ENCODE measurements around the gene LCA5L. TPM values are rescaled to one million over a fixed set of nuclear protein-coding genes. Genes with fewer than 3 reads are reported as not detected.

LCA5L gene
- total RNA-seq (ENCODE audit: unreplicated experiment) = not detected
- long read RNA-seq = 0 reads

GRCh38 chr21:39445321-39446269, at the start of gene LCA5L:
LCA5L (minus strand) TSS chr21:39445778; CDS start chr21:39428493, 17,285 bp downstream.
- TF ChIP-seq, protein P1, sequence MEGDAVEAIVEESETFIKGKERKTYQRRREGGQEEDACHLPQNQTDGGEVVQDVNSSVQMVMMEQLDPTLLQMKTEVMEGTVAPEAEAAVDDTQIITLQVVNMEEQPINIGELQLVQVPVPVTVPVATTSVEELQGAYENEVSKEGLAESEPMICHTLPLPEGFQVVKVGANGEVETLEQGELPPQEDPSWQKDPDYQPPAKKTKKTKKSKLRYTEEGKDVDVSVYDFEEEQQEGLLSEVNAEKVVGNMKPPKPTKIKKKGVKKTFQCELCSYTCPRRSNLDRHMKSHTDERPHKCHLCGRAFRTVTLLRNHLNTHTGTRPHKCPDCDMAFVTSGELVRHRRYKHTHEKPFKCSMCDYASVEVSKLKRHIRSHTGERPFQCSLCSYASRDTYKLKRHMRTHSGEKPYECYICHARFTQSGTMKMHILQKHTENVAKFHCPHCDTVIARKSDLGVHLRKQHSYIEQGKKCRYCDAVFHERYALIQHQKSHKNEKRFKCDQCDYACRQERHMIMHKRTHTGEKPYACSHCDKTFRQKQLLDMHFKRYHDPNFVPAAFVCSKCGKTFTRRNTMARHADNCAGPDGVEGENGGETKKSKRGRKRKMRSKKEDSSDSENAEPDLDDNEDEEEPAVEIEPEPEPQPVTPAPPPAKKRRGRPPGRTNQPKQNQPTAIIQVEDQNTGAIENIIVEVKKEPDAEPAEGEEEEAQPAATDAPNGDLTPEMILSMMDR (IDR thresholded peaks at IDR 0.05; ENCODE audit: partially characterized antibody, unreplicated experiment) = no peak
- peak within 1 kb of the TSS; percentile 91 for H3K27ac Mint-ChIP-seq (ENCODE audit: unreplicated experiment)
- H3K9me3 Mint-ChIP-seq (ENCODE audit: unreplicated experiment) = peaks cover 3% of the 10 kb centered on the region
- peaks cover 8% of the 10 kb centered on the region for H3K4me1 Mint-ChIP-seq (ENCODE audit: low read depth, unreplicated experiment)
- H3K4me3 Mint-ChIP-seq (ENCODE audit: unreplicated experiment) = peak within 1 kb of the TSS; percentile 97
- peaks cover 2% of the 10 kb centered on the region for H3K27me3 Mint-ChIP-seq (ENCODE audit: unreplicated experiment)
- no peaks in the 10 kb centered on the region for H3K36me3 Mint-ChIP-seq (ENCODE audit: unreplicated experiment)
- peak; percentile 97 for DNase-seq

- Mint-ChIP-seq H3K9me3 (ENCODE audit: unreplicated experiment) (peaks cover 1% of the 10 kb centered on the region), H3K27me3 (ENCODE audit: unreplicated experiment) (no peaks in the 10 kb centered on the region), H3K4me1 (ENCODE audit: low read depth, unreplicated experiment) (peaks cover 11% of the 10 kb centered on the region), H3K36me3 (ENCODE audit: unreplicated experiment) (no peaks in the 10 kb centered on the region), H3K4me3 (ENCODE audit: unreplicated experiment) (no peak overlapping the region), H3K27ac (ENCODE audit: unreplicated experiment) (no peak overlapping the region)
- TF ChIP-seq, protein P1 (IDR thresholded peaks at IDR 0.05; ENCODE audit: partially characterized antibody, unreplicated experiment) = no peak
- no peak for DNase-seq
Observed at GRCh38 chr21:39489380-39489924, 43.9 kb upstream of the LCA5L start.

- Mint-ChIP-seq H3K9me3 (ENCODE audit: unreplicated experiment) (no peaks in the 10 kb centered on the region), H3K27ac (ENCODE audit: unreplicated experiment) (no peak overlapping the region)
Observed at GRCh38 chr21:39484711-39485276, 39.2 kb upstream of the LCA5L start.

DNA sequence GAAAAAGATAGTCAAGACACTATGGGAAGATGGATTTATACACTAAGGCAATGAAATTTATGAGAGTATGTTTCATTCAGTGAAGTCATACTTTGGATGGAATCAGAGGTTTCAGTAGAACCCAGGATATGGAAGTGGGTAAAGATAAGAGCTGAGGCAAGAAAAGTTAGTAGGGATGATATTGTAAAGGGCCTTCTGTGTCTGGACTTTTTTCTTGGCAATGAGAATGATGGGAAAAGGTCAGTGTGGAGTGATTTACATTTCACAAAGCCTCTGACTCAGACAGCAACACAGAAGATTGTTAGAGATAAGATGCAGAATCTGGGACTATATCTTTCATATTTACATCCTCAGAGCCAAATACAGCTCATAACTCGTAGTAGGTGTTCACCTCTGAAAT, 38.3 kb upstream of the LCA5L start:
- H3K36me3 Mint-ChIP-seq (ENCODE audit: unreplicated experiment) = no peaks in the 10 kb centered on the region
- H3K4me3 Mint-ChIP-seq (ENCODE audit: unreplicated experiment) = no peak overlapping the region
- no peaks in the 10 kb centered on the region for H3K9me3 Mint-ChIP-seq (ENCODE audit: unreplicated experiment)
- H3K27ac Mint-ChIP-seq (ENCODE audit: unreplicated experiment) = no peak overlapping the region
- H3K27me3 Mint-ChIP-seq (ENCODE audit: unreplicated experiment) = no peaks in the 10 kb centered on the region
- DNase-seq = no peak
- TF ChIP-seq, protein P1 (IDR thresholded peaks at IDR 0.05; ENCODE audit: partially characterized antibody, unreplicated experiment) = no peak
- peaks cover 2% of the 10 kb centered on the region for H3K4me1 Mint-ChIP-seq (ENCODE audit: low read depth, unreplicated experiment)

More at GRCh38 chr21:39484711-39485276, 39.2 kb upstream of the LCA5L start:
- TF ChIP-seq, protein P1 (IDR thresholded peaks at IDR 0.05; ENCODE audit: partially characterized antibody, unreplicated experiment) = no peak
- no peak for DNase-seq
- Mint-ChIP-seq H3K4me3 (ENCODE audit: unreplicated experiment) (no peak overlapping the region), H3K4me1 (ENCODE audit: low read depth, unreplicated experiment) (peaks cover 10% of the 10 kb centered on the region), H3K27me3 (ENCODE audit: unreplicated experiment) (no peaks in the 10 kb centered on the region), H3K36me3 (ENCODE audit: unreplicated experiment) (no peaks in the 10 kb centered on the region)

Measured in glutamatergic neuron (in vitro differentiated cells).